ENCODE measurements around the gene SYNM.

DNA sequence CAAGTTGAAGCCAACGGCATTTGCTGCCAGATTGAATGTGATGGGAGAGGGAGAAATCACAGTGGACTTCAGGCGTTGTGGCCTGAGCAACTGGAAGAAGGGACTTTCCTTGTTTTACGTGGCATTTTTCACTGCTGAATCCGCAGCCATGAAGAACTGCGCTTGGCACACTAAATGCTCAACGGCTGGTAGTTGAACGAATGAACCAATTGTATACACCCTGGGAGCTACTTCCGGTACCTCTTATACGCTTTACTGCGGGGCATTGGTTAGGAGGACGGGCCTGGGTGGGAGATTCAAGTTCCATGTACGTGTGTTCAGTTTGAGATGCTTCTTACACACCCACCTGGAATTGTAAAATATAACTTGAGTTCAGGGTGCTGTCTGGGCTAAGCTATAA is 5.2 kb downstream of the SYNM start:
- TF ChIP-seq CTCF (IDR thresholded peaks at IDR 0.05; ENCODE audit: poor library complexity) (no peak), EZH2 (IDR thresholded peaks at IDR 0.05; ENCODE audit: borderline replicate concordance) (no peak)

Data from hepatocyte (in vitro differentiated cells).